ENCODE data around the gene UBQLN3. TPM values are rescaled to one million over a fixed set of nuclear protein-coding genes. Genes with fewer than 3 reads are reported as not detected.

Gene UBQLN3
- polyA plus RNA-seq (ENCODE audit: insufficient read length in 4 of 4): not detected

DNA sequence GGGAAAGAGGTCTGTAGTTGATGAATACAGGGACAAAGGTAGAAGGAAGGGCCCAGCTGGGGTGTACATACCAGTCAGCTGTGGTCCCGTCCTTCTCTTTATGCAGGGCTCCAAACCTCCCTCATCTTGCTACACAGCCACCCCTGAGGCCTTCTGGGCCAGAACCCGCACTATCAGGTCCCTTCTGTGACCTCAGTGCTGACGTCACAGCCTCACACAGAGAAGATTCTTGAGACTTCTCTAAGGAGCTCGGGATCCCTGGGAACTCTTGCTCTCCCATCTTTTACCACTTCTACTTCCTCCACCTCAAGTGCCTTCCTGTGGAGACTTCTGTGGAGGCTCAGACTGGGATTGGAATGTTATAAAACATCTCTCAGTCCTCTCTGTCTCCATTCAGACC is at the start of gene UBQLN3:
UBQLN3 (minus strand) TSS at position 155 of the 400 bp plus-strand sequence. CDS start 399 bp downstream, outside the sequence.
- no peak for DNase-seq (ENCODE audit: low read depth in 4 of 4, low spot score in 3 of 4)

DNA sequence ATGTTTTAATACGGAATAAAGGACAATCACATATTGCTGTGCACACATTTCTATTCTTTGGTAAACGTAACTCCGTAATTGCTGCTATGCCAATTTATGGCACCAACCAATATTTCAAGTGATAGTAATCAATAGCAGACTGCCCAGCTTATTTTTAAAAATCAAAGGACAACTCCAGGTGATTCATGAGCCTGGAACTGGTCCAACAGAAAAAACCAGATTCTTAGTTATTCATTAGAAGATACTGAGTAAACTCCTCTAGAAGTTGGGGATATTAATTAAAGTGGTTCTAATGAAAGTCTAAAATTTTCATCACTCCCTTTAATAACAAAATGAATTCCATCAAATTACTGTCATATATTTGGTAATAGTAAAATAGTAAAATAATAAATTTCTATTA is 48.0 kb upstream of the UBQLN3 start:
- no peak for DNase-seq (ENCODE audit: low read depth in 4 of 4, low spot score in 3 of 4)

DNA sequence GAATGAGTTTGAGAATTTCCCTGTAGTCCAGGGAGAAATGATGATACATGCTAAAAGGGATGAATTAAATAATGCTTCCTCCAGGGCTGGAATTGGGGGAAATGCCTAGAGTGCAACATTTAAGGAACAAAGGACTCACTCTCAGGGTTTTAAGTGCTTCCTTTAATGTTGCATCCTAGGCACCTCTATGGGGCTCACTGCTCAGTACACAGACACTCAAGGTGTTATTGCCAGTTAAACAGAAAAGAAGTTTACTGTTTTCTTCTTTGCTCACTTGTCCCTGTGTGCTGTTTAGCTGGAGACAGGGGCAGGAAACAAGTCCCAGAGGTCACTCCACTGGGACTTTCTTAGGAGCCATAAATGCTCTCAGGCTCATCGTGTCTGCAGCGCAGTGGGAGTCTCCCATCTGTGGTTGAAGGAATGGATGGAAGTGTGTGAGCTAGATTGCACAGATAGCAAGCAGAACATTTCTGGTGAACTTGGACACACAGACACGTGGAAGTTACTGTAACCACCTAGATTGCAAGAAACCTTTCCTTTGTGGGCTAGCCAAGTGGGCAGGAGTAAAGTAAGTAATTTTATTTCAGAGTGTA is 46.9 kb upstream of the UBQLN3 start:
- DNase-seq (ENCODE audit: low read depth in 4 of 4, low spot score in 3 of 4): no peak

- DNase-seq (ENCODE audit: low read depth in 4 of 4, low spot score in 3 of 4): no peak
These were observed 43.6 kb upstream of the UBQLN3 start for GRCh38 chr11:5553343-5553742.

DNA sequence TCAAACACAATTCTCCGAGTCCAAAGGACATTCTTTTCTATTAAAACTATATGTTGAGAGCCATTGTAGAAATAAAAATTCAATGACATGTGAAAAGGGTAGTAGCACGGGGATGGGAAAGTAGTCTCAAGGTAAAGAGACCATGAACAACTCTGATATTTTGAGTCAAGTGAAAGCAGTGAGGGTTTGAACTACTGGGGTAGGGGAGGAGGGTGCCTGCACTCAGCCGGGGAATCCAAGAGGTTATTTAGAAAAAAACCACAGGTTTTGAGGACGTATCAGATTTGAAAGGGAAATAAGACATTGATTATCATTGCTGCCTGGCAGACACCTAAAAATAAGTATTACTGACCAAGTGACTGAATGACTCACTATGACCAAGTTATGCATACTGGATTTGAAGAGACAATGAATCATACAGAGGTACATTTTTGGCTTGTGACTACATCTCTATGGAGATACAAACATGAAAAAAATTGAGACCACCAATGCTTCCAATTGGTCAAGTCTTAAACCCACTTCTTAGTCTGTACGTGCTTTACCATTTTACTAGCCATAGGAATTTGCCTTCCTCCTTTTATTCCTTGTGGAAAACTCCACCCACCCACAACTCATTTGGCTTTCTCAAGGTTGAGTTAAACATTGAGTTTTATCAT is 40.8 kb upstream of the UBQLN3 start:
- no peak for DNase-seq (ENCODE audit: low read depth in 4 of 4, low spot score in 3 of 4)

DNA sequence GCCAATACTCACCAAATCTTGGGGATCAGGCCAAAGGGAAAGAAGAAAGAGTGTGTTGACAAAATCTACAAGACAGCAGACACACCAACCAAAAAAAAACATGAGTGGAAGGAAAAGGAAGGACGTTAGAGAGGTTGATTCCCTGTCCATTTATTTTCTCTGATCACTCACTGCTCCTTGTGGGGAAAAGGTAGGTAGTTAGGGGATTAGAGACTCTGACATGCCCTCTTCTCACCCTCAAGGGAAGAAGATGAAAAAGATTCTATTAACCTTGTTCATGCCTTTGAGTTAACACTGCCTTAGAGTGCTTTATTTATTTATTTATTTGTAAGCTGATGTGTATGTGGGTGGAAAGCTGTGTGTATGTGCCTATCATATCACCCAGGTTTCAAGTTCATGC is 38.7 kb upstream of the UBQLN3 start, which contains the start of gene OR52H1:
OR52H1 (minus strand) TSS at position 101 of the 400 bp plus-strand sequence. CDS start 3,035 bp downstream, outside the sequence.
- no peak for DNase-seq (ENCODE audit: low read depth in 4 of 4, low spot score in 3 of 4)

DNA sequence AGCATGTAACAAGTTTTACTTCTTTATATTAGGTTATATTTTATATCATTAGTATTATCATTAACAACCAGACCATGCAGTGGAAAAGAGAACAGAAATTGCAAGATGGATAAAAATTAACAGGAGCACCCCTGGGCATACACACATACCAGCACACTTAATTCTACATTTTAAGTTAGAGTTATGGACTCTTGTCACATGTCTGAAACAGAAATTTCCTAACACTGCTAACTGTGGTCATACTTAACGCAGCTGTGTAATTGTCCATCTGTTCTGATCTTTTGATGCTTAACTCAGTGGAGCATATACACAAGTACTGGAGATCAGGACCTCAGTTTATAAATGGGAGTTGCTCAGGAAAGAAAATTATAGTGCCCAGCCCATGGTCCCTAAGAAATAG is 38.2 kb upstream of the UBQLN3 start:
- no peak for DNase-seq (ENCODE audit: low read depth in 4 of 4, low spot score in 3 of 4)

- DNase-seq (ENCODE audit: low read depth in 4 of 4, low spot score in 3 of 4): no peak
These were observed 36.7 kb upstream of the UBQLN3 start for GRCh38 chr11:5546457-5546856.

DNA sequence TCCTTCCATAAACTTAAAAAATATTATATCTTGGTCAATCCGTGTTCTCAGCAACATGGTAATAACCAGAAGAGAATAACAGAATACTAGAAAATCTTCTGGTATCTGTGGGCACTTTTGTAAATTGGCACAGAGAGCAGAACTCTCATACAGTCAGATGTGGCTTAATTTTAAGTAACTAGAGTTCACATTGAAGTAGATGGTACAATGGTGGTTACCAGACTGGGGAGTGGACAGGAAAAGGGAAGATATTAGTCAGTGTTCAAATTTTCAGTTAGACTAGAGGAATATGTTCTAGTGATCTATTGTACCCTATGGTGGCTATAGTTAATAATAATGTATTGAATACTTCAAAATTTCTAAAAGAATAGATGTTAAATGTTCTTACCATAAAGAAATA is 31.7 kb upstream of the UBQLN3 start:
- DNase-seq (ENCODE audit: low read depth in 4 of 4, low spot score in 3 of 4): no peak

GRCh38 chr11:5536482-5536881 is 26.7 kb upstream of the UBQLN3 start:
- DNase-seq (ENCODE audit: low read depth in 4 of 4, low spot score in 3 of 4): no peak

- DNase-seq (ENCODE audit: low read depth in 4 of 4, low spot score in 3 of 4): no peak
These were observed 24.3 kb upstream of the UBQLN3 start for GRCh38 chr11:5534046-5534445.

DNA sequence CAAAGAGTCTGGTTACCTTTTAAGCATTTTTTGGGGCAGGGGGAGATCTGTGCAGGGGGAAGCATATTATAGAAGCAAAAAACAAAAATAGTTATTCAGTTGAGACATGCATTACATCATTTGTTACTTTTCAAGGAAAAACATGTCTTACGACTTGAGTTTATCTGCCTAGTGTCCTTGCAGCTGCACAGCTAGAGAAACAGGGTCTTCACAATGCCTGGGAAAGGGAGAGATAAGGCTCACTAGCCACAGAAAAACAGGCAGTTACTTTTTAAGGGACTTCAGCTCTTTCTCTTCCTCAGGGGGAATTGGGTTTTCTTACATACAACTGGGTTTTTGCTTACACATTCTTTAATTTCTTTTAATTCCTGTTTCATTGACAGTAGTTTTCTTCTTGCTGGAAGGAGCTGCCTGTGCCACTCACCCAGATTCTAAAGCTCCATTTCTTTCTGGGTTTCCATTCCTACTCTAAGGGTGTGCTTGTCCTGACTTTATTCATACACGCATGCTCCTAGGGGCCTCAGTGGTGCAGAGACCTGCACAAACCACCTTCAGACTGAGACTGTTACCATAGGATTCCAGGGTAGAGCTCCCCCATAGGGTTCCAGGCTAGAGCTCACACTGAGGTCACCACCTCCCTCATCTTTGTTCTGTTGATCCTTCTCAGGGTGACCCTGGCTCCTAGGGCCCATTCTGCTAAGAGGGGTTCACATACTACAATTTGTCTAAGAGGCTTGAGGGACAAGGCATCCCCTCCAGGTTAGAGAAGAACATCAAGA is 21.5 kb upstream of the UBQLN3 start:
- no peak for DNase-seq (ENCODE audit: low read depth in 4 of 4, low spot score in 3 of 4)

DNA sequence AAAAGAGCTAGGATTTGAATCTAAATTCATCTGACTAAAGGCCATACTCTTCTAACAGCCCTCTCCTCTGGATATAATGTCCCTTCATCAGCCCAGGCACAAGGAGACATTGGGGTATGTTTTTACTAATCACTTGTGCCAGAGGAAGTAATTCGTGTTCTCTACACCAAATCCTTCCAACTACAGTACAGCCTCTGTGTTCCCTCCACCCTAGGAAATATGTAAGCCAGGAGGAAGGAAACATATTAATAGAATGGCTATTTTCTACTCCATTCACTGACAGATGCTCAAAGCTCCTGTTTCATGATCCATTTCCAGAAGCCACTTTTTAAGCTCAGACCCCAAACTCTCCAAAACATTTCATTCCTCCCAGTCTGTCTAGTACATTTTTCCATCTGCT is 18.7 kb upstream of the UBQLN3 start:
- no peak for DNase-seq (ENCODE audit: low read depth in 4 of 4, low spot score in 3 of 4)

DNA sequence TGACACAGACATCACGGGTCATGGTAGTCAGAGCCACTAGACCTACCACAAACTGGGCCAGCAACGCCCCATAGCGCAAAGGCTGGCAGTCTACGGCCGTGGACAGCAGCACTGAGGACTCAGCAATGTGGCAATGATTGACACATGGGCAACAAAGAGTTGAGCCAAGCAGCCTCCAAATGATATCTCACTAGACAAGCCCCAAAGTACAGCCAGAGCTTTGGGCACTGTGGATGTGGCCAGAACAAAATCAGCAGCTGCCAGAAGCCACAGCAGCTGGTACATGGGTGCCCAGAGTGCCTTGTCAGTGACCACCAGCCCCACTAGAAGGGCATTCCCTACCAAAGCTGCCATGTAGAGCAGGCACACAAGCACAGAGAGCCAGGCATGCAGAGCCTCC is 18.0 kb upstream of the UBQLN3 start:
- DNase-seq (ENCODE audit: low read depth in 4 of 4, low spot score in 3 of 4): no peak

DNA sequence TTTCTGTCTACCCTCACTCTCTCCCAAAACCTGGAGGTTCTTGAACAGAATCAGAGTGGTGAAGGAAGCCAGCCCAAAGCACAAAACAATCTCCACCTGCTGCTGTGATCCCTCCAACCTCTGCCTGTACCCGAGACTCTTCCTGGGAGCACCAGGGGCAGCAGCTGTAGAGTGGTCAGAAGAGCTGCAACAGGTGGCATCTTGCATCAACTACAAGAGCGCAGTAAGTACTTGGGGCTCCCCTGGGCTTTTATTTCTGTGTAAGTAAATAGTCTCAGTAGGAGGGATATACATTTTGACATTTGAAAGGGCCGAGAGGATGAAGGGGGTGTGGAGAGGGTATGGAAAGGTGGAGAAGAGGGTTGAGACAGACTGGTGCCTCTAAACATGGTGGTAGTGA is 15.0 kb upstream of the UBQLN3 start:
- no peak for DNase-seq (ENCODE audit: low read depth in 4 of 4, low spot score in 3 of 4)

DNA sequence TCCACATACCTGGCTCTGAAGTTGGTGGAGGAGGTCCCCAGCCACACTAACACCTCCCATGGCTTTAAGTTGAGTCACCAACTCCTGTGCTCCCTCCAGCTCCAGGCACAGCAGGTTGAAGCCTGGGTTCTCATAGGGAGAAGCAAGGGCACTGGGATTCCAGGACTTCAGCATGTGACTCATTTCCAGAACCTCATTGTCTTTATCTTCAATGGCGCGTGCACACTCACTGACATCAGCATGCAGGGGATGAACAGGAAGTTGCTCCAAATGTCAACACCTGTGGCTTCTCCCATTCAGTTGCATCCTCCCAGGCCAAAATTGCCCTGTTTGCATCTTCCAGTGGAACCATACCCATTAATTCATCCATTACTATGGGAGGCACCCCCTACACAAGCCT is 12.6 kb upstream of the UBQLN3 start:
- no peak for DNase-seq (ENCODE audit: low read depth in 4 of 4, low spot score in 3 of 4)

- DNase-seq (ENCODE audit: low read depth in 4 of 4, low spot score in 3 of 4): no peak
These were observed 11.8 kb upstream of the UBQLN3 start for GRCh38 chr11:5521540-5521939.

- no peak for DNase-seq (ENCODE audit: low read depth in 4 of 4, low spot score in 3 of 4)
These were observed 6.8 kb upstream of the UBQLN3 start, which contains the start of gene UBQLNL for GRCh38 chr11:5516599-5516998. TSS of gene UBQLNL (minus strand) at chr11:5516699. CDS start at chr11:5516441, 258 bp downstream.

GRCh38 chr11:5514841-5515240 is 5.1 kb upstream of the UBQLN3 start:
- no peak for DNase-seq (ENCODE audit: low read depth in 4 of 4, low spot score in 3 of 4)

GRCh38 chr11:5508605-5509004 is 1.2 kb downstream of the UBQLN3 start:
- DNase-seq (ENCODE audit: low read depth in 4 of 4, low spot score in 3 of 4): no peak

GRCh38 chr11:5507933-5508305 is 1.8 kb downstream of the UBQLN3 start:
- DNase-seq (ENCODE audit: low read depth in 4 of 4, low spot score in 3 of 4): no peak
